ENCODE results near the gene RPL7A. TPM values are rescaled to one million over a fixed set of nuclear protein-coding genes. Genes with fewer than 3 reads are reported as not detected.

Gene RPL7A
- total RNA-seq, 1 donor from 2014 or later: 1,126 TPM

GRCh38 chr9:133304477-133305377, 43.3 kb upstream of the RPL7A start:
- Mint-ChIP-seq H3K27me3 (ENCODE audit: low read depth) (peaks cover 12% of the 10 kb centered on the region), H3K36me3 (ENCODE audit: low read depth) (no peaks in the 10 kb centered on the region)
- TF ChIP-seq CTCF (IDR thresholded peaks at IDR 0.05): no peak

GRCh38 chr9:133305731-133306130, 42.3 kb upstream of the RPL7A start:
- Mint-ChIP-seq H3K4me3 (ENCODE audit: unreplicated experiment) (no peak overlapping the region), H3K9me3 (ENCODE audit: low read depth) (peaks cover 7% of the 10 kb centered on the region), H3K4me1 (ENCODE audit: low read depth) (peaks cover 9% of the 10 kb centered on the region), H3K27ac (ENCODE audit: unreplicated experiment) (no peak overlapping the region), H3K27me3 (ENCODE audit: low read depth) (peaks cover 10% of the 10 kb centered on the region), H3K36me3 (ENCODE audit: low read depth) (no peaks in the 10 kb centered on the region)
- no peak for DNase-seq (ENCODE audit: low spot score)
- no peak for TF ChIP-seq CTCF (IDR thresholded peaks at IDR 0.05)

More at GRCh38 chr9:133304477-133305377, 43.3 kb upstream of the RPL7A start:
- no peak overlapping the region for H3K27ac Mint-ChIP-seq (ENCODE audit: unreplicated experiment)
- H3K4me3 Mint-ChIP-seq (ENCODE audit: unreplicated experiment): no peak overlapping the region
- peaks cover 5% of the 10 kb centered on the region for H3K9me3 Mint-ChIP-seq (ENCODE audit: low read depth)
- H3K4me1 Mint-ChIP-seq (ENCODE audit: low read depth): peaks cover 9% of the 10 kb centered on the region
- DNase-seq (ENCODE audit: low spot score): no peak

GRCh38 chr9:133306242-133307204, 41.5 kb upstream of the RPL7A start:
- no peak for DNase-seq (ENCODE audit: low spot score)
- peaks cover 7% of the 10 kb centered on the region for H3K9me3 Mint-ChIP-seq (ENCODE audit: low read depth)
- peaks cover 10% of the 10 kb centered on the region for H3K27me3 Mint-ChIP-seq (ENCODE audit: low read depth)
- no peak overlapping the region for H3K4me3 Mint-ChIP-seq (ENCODE audit: unreplicated experiment)
- H3K27ac Mint-ChIP-seq (ENCODE audit: unreplicated experiment): no peak overlapping the region
- no peaks in the 10 kb centered on the region for H3K36me3 Mint-ChIP-seq (ENCODE audit: low read depth)
- TF ChIP-seq CTCF (IDR thresholded peaks at IDR 0.05): no peak
- H3K4me1 Mint-ChIP-seq (ENCODE audit: low read depth): peaks cover 9% of the 10 kb centered on the region

- peaks cover 9% of the 10 kb centered on the region for H3K4me1 Mint-ChIP-seq (ENCODE audit: low read depth)
- H3K4me3 Mint-ChIP-seq (ENCODE audit: unreplicated experiment): no peak overlapping the region
- no peak overlapping the region for H3K27ac Mint-ChIP-seq (ENCODE audit: unreplicated experiment)
- DNase-seq (ENCODE audit: low spot score): no peak
- no peak for TF ChIP-seq CTCF (IDR thresholded peaks at IDR 0.05)
- H3K36me3 Mint-ChIP-seq (ENCODE audit: low read depth): no peaks in the 10 kb centered on the region
- H3K9me3 Mint-ChIP-seq (ENCODE audit: low read depth): peaks cover 7% of the 10 kb centered on the region
- peaks cover 5% of the 10 kb centered on the region for H3K27me3 Mint-ChIP-seq (ENCODE audit: low read depth)
These were observed 40.7 kb upstream of the RPL7A start for GRCh38 chr9:133307301-133307700.

- no peak for DNase-seq (ENCODE audit: low spot score)
- Mint-ChIP-seq H3K27ac (ENCODE audit: unreplicated experiment) (no peak overlapping the region), H3K27me3 (ENCODE audit: low read depth) (peaks cover 5% of the 10 kb centered on the region), H3K36me3 (ENCODE audit: low read depth) (no peaks in the 10 kb centered on the region), H3K4me3 (ENCODE audit: unreplicated experiment) (no peak overlapping the region), H3K4me1 (ENCODE audit: low read depth) (peaks cover 9% of the 10 kb centered on the region), H3K9me3 (ENCODE audit: low read depth) (peaks cover 7% of the 10 kb centered on the region)
- TF ChIP-seq CTCF (IDR thresholded peaks at IDR 0.05): no peak
These were observed 38.4 kb upstream of the RPL7A start for GRCh38 chr9:133309608-133310007.

Measured in chondrocyte (in vitro differentiated cells).